ENCODE data around the gene NEO1.
"Not testable (repeated sequence)": the region's sequence is repeated elsewhere in the genome, so short reads cannot be mapped to it uniquely, and the experiment has no call there.

NEO1 gene

GRCh38 chr15:73165435-73165834, 113.2 kb downstream of the NEO1 start:
- H3K4me3 ChIP-seq (replicated peaks; ENCODE audit: low read depth, low read length) = no peak overlapping the region
- TF ChIP-seq CTCF (IDR thresholded peaks at IDR 0.05; ENCODE audit: low read length, missing control alignments) = no peak
- no peak for DNase-seq (ENCODE audit: low read depth)

GRCh38 chr15:73165844-73166243, 113.6 kb downstream of the NEO1 start:
- H3K4me3 ChIP-seq (replicated peaks; ENCODE audit: low read depth, low read length) = no peak overlapping the region
- no peak for DNase-seq (ENCODE audit: low read depth)
- TF ChIP-seq CTCF (IDR thresholded peaks at IDR 0.05; ENCODE audit: low read length, missing control alignments) = no peak

GRCh38 chr15:73166711-73167110, 114.4 kb downstream of the NEO1 start:
- not testable (repeated sequence) for H3K4me3 ChIP-seq (replicated peaks; ENCODE audit: low read depth, low read length); DNase-seq (ENCODE audit: low read depth)

GRCh38 chr15:73168487-73168886, 116.2 kb downstream of the NEO1 start:
- no peak overlapping the region for H3K4me3 ChIP-seq (replicated peaks; ENCODE audit: low read depth, low read length)
- TF ChIP-seq CTCF (IDR thresholded peaks at IDR 0.05; ENCODE audit: low read length, missing control alignments) = no peak
- DNase-seq (ENCODE audit: low read depth) = no peak

GRCh38 chr15:73171711-73172110, 119.4 kb downstream of the NEO1 start:
- H3K4me3 ChIP-seq (replicated peaks; ENCODE audit: low read depth, low read length) = no peak overlapping the region
- DNase-seq (ENCODE audit: low read depth) = no peak
- TF ChIP-seq CTCF (IDR thresholded peaks at IDR 0.05; ENCODE audit: low read length, missing control alignments) = no peak

- H3K4me3 ChIP-seq (replicated peaks; ENCODE audit: low read depth, low read length) = no peak overlapping the region
- no peak for DNase-seq (ENCODE audit: low read depth)
- no peak for TF ChIP-seq CTCF (IDR thresholded peaks at IDR 0.05; ENCODE audit: low read length, missing control alignments)
Measured at GRCh38 chr15:73172508-73172907, 120.2 kb downstream of the NEO1 start.

GRCh38 chr15:73174171-73174570, 121.9 kb downstream of the NEO1 start:
- H3K4me3 ChIP-seq (replicated peaks; ENCODE audit: low read depth, low read length) = no peak overlapping the region
- DNase-seq (ENCODE audit: low read depth) = no peak
- no peak for TF ChIP-seq CTCF (IDR thresholded peaks at IDR 0.05; ENCODE audit: low read length, missing control alignments)

- no peak for TF ChIP-seq CTCF (IDR thresholded peaks at IDR 0.05; ENCODE audit: low read length, missing control alignments)
- no peak overlapping the region for H3K4me3 ChIP-seq (replicated peaks; ENCODE audit: low read depth, low read length)
- no peak for DNase-seq (ENCODE audit: low read depth)
Measured at GRCh38 chr15:73175382-73175781, 123.1 kb downstream of the NEO1 start.

Measured in fibroblast of pulmonary artery (primary cell).